ENCODE results near the gene OR5H2. TPM values are rescaled to one million over a fixed set of nuclear protein-coding genes. Genes with fewer than 3 reads are reported as not detected.

The OR5H2 gene
- total and polyA plus RNA-seq, 2 donors (not counting 3 experiments of a cell fraction or from before 2014, with no cell fraction given), result not detected

GRCh38 chr3:98242155-98242554 lies 40.1 kb upstream of the OR5H2 start:
- H3K36me3 ChIP-seq (ENCODE audit: control insufficient read depth in 2 of 2, extremely low read depth in 1 of 2, insufficient read depth in 2 of 2, low read length in 2 of 2), result no peaks in the 10 kb centered on the region
- no peak overlapping the region for H3K27ac ChIP-seq (ENCODE audit: insufficient read depth, low read depth, low read length)
- no peaks in the 10 kb centered on the region for H3K79me2 ChIP-seq (ENCODE audit: control insufficient read depth, insufficient read depth, low read length)
- H3K9me3 ChIP-seq (replicated peaks; ENCODE audit: control insufficient read depth, insufficient read depth, low read length), result no peaks in the 10 kb centered on the region
- BruUV-seq (replicated peaks), result no TSS peak
- DNase-seq (ENCODE audit: low read depth, low spot score) (no peak), FAIRE-seq (no peak)
- TF ChIP-seq EZH2 (IDR thresholded peaks at IDR 0.05; ENCODE audit: borderline replicate concordance, low read depth, low read length, severe bottlenecking), result no peak
- no peak for TF ChIP-seq GATA2 (IDR thresholded peaks at IDR 0.05; ENCODE audit: insufficient read depth, insufficient read length, low read depth, low read length)
- TF ChIP-seq, protein P1, sequence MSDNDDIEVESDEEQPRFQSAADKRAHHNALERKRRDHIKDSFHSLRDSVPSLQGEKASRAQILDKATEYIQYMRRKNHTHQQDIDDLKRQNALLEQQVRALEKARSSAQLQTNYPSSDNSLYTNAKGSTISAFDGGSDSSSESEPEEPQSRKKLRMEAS (IDR thresholded peaks at IDR 0.05; ENCODE audit: insufficient read depth, insufficient read length), result no peak
- TF ChIP-seq POLR2A (IDR thresholded peaks at IDR 0.05; ENCODE audit: low read depth, low read length), result no peak
- no peak for TF ChIP-seq FOS (IDR thresholded peaks at IDR 0.05; ENCODE audit: borderline replicate concordance, insufficient read depth, low read length)
- no peak for TF ChIP-seq CTCF (IDR thresholded peaks at IDR 0.05; ENCODE audit: extremely low read depth in 1 of 2, insufficient read depth in 1 of 2, low read depth in 1 of 2, low read length in 2 of 2)
- no peak for TF ChIP-seq MYC (IDR thresholded peaks at IDR 0.05; ENCODE audit: low read depth, low read length)
- H4K20me1 ChIP-seq (replicated peaks; ENCODE audit: control insufficient read depth, extremely low read depth, insufficient read depth, low read length), result no peaks in the 10 kb centered on the region
- dilution Hi-C loops (cut with MboI; ENCODE audit: extremely low pct_ligation_motif_present, low sequenced_read_pairs), result no loop called here
- no peaks in the 10 kb centered on the region for H3K27me3 ChIP-seq (ENCODE audit: control insufficient read depth in 2 of 2, insufficient read depth in 2 of 2, low read length in 2 of 2)
- POLR2A ChIA-PET, result no interaction called here
- CTCF ChIA-PET, result no interaction called here
- H3K4me1 ChIP-seq (ENCODE audit: control insufficient read depth, extremely low read depth, insufficient read depth, low read length), result no peaks in the 10 kb centered on the region
- intact Hi-C loops (cut with micrococcal nuclease), result no loop called here
- H3K9ac ChIP-seq (replicated peaks; ENCODE audit: extremely low read depth, insufficient read depth, low read length), result no peak overlapping the region
- no peak overlapping the region for H2AFZ ChIP-seq (ENCODE audit: low read depth, low read length)
- H3K4me2 ChIP-seq (ENCODE audit: insufficient read depth, low read length), result no peak overlapping the region
- H3K9me1 ChIP-seq (replicated peaks; ENCODE audit: control insufficient read depth, extremely low read depth, insufficient read depth, low read length), result no peaks in the 10 kb centered on the region
- no peak overlapping the region for H3K4me3 ChIP-seq (replicated peaks in 1 of 3; ENCODE audit: insufficient read depth in 1 of 3, low read depth in 1 of 3, low read length in 3 of 3)

All from endothelial cell of umbilical vein (primary cell).